Liver (tissue), 9 donors: ENCODE results near the gene PEX11B. TPM values are rescaled to one million over a fixed set of nuclear protein-coding genes. Genes with fewer than 3 reads are reported as not detected.

ENCODE experiments used
- DNase-seq: peaks from one replicate; pipeline ENCODE4 v3.0.0-alpha.2; 2017; ENCODE audit warnings: low spot score
- H3K27ac ChIP-seq, 2 donors: one replicate each; pipeline ENCODE4 v1.7.0; 2013; ENCODE audit warnings: inconsistent platforms in 2 of 2, low read length in 2 of 2, control low read depth in 1 of 2, low read depth in 1 of 2, mild to moderate bottlenecking in 1 of 2
- H3K27me3 ChIP-seq, 4 donors: one replicate each; pipeline versions ENCODE4 v1.6.1 to v1.7.0; 2013; ENCODE audit warnings: low read length in 3 of 4, inconsistent platforms in 1 of 4, mild to moderate bottlenecking in 1 of 4, moderate library complexity in 1 of 4; ENCODE audit not compliant: control insufficient read depth in 4 of 4, insufficient read depth in 4 of 4
- H3K36me3 ChIP-seq, 4 donors: one replicate each; pipeline versions ENCODE4 v1.6.1 to v1.7.0; 2013; ENCODE audit warnings: low read length in 3 of 4, mild to moderate bottlenecking in 3 of 4, low read depth in 1 of 4, moderate library complexity in 1 of 4; ENCODE audit not compliant: control insufficient read depth in 4 of 4, insufficient read depth in 3 of 4
- H3K4me1 ChIP-seq, 4 donors: one replicate each; pipeline versions ENCODE4 v1.6.1 to v1.7.0; 2013; ENCODE audit warnings: low read length in 3 of 4, mild to moderate bottlenecking in 3 of 4, moderate library complexity in 1 of 4; ENCODE audit not compliant: control insufficient read depth in 4 of 4, insufficient read depth in 4 of 4
- H3K4me3 ChIP-seq, 3 donors: one replicate each; pipeline versions ENCODE4 v1.6.1 to v1.7.0; 2013; ENCODE audit warnings: low read length in 3 of 3, control low read depth in 1 of 3, low read depth in 1 of 3, mild to moderate bottlenecking in 1 of 3
- H3K9ac ChIP-seq, 2 donors: one replicate each; pipeline ENCODE4 v1.7.0; 2013; ENCODE audit warnings: low read length in 2 of 2, mild to moderate bottlenecking in 2 of 2, moderate library complexity in 2 of 2, control low read depth in 1 of 2, low read depth in 1 of 2
- H3K9me3 ChIP-seq, 4 donors: one replicate each; pipeline versions ENCODE4 v1.6.1 to v1.7.0; 2013; ENCODE audit warnings: low read length in 3 of 4; ENCODE audit not compliant: control insufficient read depth in 4 of 4
- HNF4A ChIP-seq, 2 donors: conservative IDR thresholded peaks; 2 replicates each; pipeline ENCODE4 v1.6.1; 2016; ENCODE audit warnings: antibody characterized with exemption in 2 of 2, mild to moderate bottlenecking in 2 of 2
- HNF4G ChIP-seq: IDR thresholded peaks from 2 replicates; pipeline ENCODE4 v1.6.1; 2016; ENCODE audit warnings: antibody characterized with exemption
- NR2F2 ChIP-seq: IDR thresholded peaks from 2 replicates; pipeline ENCODE4 v1.6.1; 2016; ENCODE audit warnings: antibody characterized with exemption
- RAD21 ChIP-seq, 2 donors: IDR thresholded peaks; 2 replicates each; pipeline ENCODE4 v1.6.1; 2016; ENCODE audit warnings: antibody characterized with exemption in 2 of 2, mild to moderate bottlenecking in 2 of 2
- SP1 ChIP-seq: IDR thresholded peaks from 2 replicates; pipeline ENCODE4 v1.6.1; 2018; ENCODE audit warnings: antibody characterized with exemption, mild to moderate bottlenecking
- TAF1 ChIP-seq: conservative IDR thresholded peaks from 2 replicates; pipeline ENCODE4 v1.6.1; 2016; ENCODE audit warnings: antibody characterized with exemption, mild to moderate bottlenecking
- YY1 ChIP-seq: IDR thresholded peaks from 2 replicates; pipeline ENCODE4 v1.6.1; 2016; ENCODE audit warnings: antibody characterized with exemption, mild to moderate bottlenecking
- WGBS: extraction: QIAGEN DNeasy Blood & Tissue Kit; methylation state at CpG from one replicate; pipeline ENCODE4 v1.1.7; 2013; 5-methylcytosine and 5-hydroxymethylcytosine counted together
- polyA plus RNA-seq, 2 donors: library from polyadenylated mRNA; stranded (reverse) in 1 of 2; unstranded in 1 of 2; fragments of 200-250 nt in 1 of 2; fragments of >200 nt in 1 of 2; fragmentation: Nextera tagmentation in 1 of 2; extraction: Ambion mirVana in 1 of 2; gene quantifications; one replicate each; pipeline versions ENCODE4 v1.2.1 to v1.2.3, GENCODE V29; 2013 to 2015
- total RNA-seq, 2 donors: library from RNA; depleted of rRNA; stranded (reverse); fragments of >200 nt; gene quantifications; one replicate each; pipeline ENCODE4 v1.2.3, GENCODE V29; 2014
- TF ChIP-seq, protein P1 (sequence below): fragments of 150-350 bp; IDR thresholded peaks from 2 replicates; pipeline ENCODE4 v1.5.1; 2017; ENCODE audit warnings: improper control_type of control experiment, low read depth, low read length; ENCODE audit not compliant: missing input control
- TF ChIP-seq, protein P2 (sequence below): IDR thresholded peaks from 2 replicates; pipeline ENCODE4 v1.6.1; 2016; ENCODE audit warnings: antibody characterized with exemption
- TF ChIP-seq, protein P3 (sequence below): IDR thresholded peaks from 2 replicates; pipeline ENCODE4 v1.6.1; 2016; ENCODE audit warnings: antibody characterized with exemption
- TF ChIP-seq, protein P4 (sequence below): IDR thresholded peaks from 2 replicates; pipeline ENCODE4 v1.6.1; 2016; ENCODE audit warnings: antibody characterized with exemption, mild to moderate bottlenecking
- donor health status: healthy.
- donor health status: healthy.
- donor health status: healthy.
- donor health status: healthy.
- donor health status: healthy.

Gene PEX11B
- total and polyA plus RNA-seq, 4 donors = 13.4 to 21.0 (median 16.1) TPM

DNA sequence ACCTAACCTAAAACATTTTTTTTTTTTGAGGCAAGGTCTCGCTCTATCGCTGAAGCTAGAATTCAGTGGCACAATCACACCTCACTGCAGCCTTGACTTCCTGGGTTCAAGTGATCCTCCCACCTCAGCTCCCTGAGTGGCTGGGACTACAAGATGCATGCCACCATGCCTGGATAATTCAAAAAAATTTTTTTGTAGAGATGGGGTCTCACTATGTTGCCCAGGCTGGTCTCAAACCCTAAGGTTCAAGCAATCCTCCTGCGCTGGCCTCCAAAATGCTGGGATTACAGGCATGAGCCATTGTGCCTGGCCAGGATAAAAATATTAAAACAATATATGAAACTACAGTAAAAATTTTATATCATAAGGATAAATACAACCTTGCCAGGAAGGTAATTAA, 34.4 kb upstream of the PEX11B start:
- Histone ChIP-seq H3K9ac (no peak overlapping the region), H3K27ac (no peak overlapping the region), H3K4me3 (no peak overlapping the region), H3K27me3 (no peaks in the 10 kb centered on the region), H3K9me3 (no peaks in the 10 kb centered on the region), H3K4me1 (peaks cover 8 to 34% (median 28%) of the 10 kb centered on the region in 4 donors), H3K36me3 (no peaks in the 10 kb centered on the region)
- WGBS = 98% methylated on average over 3 of the region's 3 CpGs
- TF ChIP-seq, protein P1, sequence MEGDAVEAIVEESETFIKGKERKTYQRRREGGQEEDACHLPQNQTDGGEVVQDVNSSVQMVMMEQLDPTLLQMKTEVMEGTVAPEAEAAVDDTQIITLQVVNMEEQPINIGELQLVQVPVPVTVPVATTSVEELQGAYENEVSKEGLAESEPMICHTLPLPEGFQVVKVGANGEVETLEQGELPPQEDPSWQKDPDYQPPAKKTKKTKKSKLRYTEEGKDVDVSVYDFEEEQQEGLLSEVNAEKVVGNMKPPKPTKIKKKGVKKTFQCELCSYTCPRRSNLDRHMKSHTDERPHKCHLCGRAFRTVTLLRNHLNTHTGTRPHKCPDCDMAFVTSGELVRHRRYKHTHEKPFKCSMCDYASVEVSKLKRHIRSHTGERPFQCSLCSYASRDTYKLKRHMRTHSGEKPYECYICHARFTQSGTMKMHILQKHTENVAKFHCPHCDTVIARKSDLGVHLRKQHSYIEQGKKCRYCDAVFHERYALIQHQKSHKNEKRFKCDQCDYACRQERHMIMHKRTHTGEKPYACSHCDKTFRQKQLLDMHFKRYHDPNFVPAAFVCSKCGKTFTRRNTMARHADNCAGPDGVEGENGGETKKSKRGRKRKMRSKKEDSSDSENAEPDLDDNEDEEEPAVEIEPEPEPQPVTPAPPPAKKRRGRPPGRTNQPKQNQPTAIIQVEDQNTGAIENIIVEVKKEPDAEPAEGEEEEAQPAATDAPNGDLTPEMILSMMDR = no peak
- TF ChIP-seq, protein P2, sequence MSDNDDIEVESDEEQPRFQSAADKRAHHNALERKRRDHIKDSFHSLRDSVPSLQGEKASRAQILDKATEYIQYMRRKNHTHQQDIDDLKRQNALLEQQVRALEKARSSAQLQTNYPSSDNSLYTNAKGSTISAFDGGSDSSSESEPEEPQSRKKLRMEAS = no peak
- TF ChIP-seq NR2F2 (no peak), TAF1 (no peak), RAD21 (IDR thresholded peaks at IDR 0.05) (no peak), HNF4G (no peak)
- no peak for DNase-seq

DNA sequence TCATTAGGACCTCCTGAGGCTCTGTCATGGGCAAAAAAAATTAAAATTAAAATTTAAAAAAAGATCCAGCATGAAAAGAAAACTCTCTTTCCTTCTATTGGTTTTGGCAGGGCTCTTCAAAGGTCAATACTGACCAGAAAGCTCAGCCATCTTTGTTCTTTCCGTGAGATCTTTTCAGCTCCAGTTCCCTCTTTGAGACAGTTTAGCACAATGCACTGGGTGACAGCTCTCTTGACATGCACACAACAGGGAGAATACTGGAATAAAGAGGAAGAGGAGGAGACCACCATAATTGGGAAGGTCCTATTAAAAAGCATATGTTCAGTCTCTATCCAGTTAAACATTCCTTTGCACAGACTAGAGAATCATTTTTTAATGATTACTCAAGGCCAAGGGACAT, 33.0 kb upstream of the PEX11B start:
- Histone ChIP-seq H3K4me3 (no peak overlapping the region), H3K9ac (no peak overlapping the region), H3K27ac (no peak overlapping the region), H3K36me3 (peaks cover 0 to 1% (median 0%) of the 10 kb centered on the region in 4 donors), H3K9me3 (no peaks in the 10 kb centered on the region), H3K27me3 (no peaks in the 10 kb centered on the region), H3K4me1 (peaks cover 8 to 26% (median 22%) of the 10 kb centered on the region in 4 donors)
- DNase-seq = no peak
- TF ChIP-seq TAF1 (no peak), RAD21 (IDR thresholded peaks at IDR 0.05) (no peak), HNF4A (conservative IDR thresholded peaks at IDR 0.05) (no peak), YY1 (peak; percentile 21), HNF4G (no peak)
- TF ChIP-seq, protein P2 = no peak
- 48% methylated on average over 1 of the region's 1 CpG for WGBS

DNA sequence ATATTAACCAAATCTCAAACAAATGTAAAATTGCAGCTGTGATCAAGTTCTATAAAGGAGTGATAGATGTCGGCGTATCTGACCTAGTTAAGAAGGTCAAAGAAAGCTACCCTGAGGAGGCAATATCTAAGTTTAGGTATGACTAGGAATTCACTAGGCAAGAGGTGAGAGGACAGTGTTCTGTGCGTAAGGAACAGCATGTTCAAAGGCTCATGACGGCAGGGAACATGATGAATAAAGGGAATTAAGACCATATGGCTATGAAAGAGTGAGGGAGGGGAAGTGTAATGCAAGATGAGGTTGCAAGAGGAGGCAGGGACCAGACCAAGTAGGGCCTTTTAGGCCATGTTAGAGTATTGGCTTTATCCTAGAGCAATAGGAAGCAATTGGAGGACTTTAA, 30.7 kb upstream of the PEX11B start:
- 96% methylated on average over 4 of the region's 4 CpGs for WGBS

More for the DNA sequence above, 30.7 kb upstream of the PEX11B start:
- peaks cover 0 to 6% (median 2%) of the 10 kb centered on the region in 4 donors for H3K4me1 ChIP-seq
- no peak overlapping the region for H3K9ac ChIP-seq
- no peaks in the 10 kb centered on the region for H3K9me3 ChIP-seq
- peaks cover 0 to 2% (median 0%) of the 10 kb centered on the region in 4 donors for H3K36me3 ChIP-seq
- no peak overlapping the region for H3K27ac ChIP-seq
- H3K27me3 ChIP-seq = no peaks in the 10 kb centered on the region
- TF ChIP-seq SP1 = no peak
- TF ChIP-seq, protein P2 = no peak
- no peak for TF ChIP-seq RAD21 (IDR thresholded peaks at IDR 0.05)
- TF ChIP-seq, protein P3, sequence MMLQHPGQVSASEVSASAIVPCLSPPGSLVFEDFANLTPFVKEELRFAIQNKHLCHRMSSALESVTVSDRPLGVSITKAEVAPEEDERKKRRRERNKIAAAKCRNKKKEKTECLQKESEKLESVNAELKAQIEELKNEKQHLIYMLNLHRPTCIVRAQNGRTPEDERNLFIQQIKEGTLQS = no peak
- no peak for TF ChIP-seq TAF1
- TF ChIP-seq, protein P4, sequence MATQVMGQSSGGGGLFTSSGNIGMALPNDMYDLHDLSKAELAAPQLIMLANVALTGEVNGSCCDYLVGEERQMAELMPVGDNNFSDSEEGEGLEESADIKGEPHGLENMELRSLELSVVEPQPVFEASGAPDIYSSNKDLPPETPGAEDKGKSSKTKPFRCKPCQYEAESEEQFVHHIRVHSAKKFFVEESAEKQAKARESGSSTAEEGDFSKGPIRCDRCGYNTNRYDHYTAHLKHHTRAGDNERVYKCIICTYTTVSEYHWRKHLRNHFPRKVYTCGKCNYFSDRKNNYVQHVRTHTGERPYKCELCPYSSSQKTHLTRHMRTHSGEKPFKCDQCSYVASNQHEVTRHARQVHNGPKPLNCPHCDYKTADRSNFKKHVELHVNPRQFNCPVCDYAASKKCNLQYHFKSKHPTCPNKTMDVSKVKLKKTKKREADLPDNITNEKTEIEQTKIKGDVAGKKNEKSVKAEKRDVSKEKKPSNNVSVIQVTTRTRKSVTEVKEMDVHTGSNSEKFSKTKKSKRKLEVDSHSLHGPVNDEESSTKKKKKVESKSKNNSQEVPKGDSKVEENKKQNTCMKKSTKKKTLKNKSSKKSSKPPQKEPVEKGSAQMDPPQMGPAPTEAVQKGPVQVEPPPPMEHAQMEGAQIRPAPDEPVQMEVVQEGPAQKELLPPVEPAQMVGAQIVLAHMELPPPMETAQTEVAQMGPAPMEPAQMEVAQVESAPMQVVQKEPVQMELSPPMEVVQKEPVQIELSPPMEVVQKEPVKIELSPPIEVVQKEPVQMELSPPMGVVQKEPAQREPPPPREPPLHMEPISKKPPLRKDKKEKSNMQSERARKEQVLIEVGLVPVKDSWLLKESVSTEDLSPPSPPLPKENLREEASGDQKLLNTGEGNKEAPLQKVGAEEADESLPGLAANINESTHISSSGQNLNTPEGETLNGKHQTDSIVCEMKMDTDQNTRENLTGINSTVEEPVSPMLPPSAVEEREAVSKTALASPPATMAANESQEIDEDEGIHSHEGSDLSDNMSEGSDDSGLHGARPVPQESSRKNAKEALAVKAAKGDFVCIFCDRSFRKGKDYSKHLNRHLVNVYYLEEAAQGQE = no peak
- TF ChIP-seq HNF4G = no peak
- DNase-seq = no peak
- no peak overlapping the region for H3K4me3 ChIP-seq
